Left ventricle myocardium inferior (tissue), 1 donor: ENCODE measurements around the gene MFGE8. TPM values are rescaled to one million over a fixed set of nuclear protein-coding genes. Genes with fewer than 3 reads are reported as not detected.

ENCODE experiments used
- DNase-seq: peaks from one replicate; pipeline ENCODE4 v3.0.0-alpha.2; 2020
- H3K27ac ChIP-seq: fragments of 200-600 bp; replicated peaks from 2 replicates; pipeline ENCODE4 v1.8.0; 2021
- H3K27me3 ChIP-seq: fragments of 200-600 bp; 2 replicates; pipeline ENCODE4 v1.8.0; 2021; ENCODE audit warnings: low read depth
- H3K36me3 ChIP-seq: fragments of 200-600 bp; 2 replicates; pipeline ENCODE4 v1.8.0; 2021
- H3K4me1 ChIP-seq: fragments of 200-600 bp; 2 replicates; pipeline ENCODE4 v1.8.0; 2021
- H3K4me3 ChIP-seq: fragments of 200-600 bp; 2 replicates; pipeline ENCODE4 v1.8.0; 2021; ENCODE audit warnings: mild to moderate bottlenecking, moderate library complexity
- H3K9me3 ChIP-seq: fragments of 200-600 bp; replicated peaks from 2 replicates; pipeline ENCODE4 v1.8.0; 2021
- intact Hi-C: fragments of 100-400 bp; cut with micrococcal nuclease; formaldehyde crosslinking; loops from one replicate; pipeline ENCODE4 v1.11.0; 2022
- total RNA-seq: library from RNA; stranded (reverse); fragmentation: NEBNext Ultra II Directional; extraction: Animal tissue kit (Norgen Biotek cat#: 25700); gene quantifications from one replicate; pipeline ENCODE4 v1.2.1, GENCODE V29; 2021
- TF ChIP-seq, protein P1 (sequence below): fragments of 200-600 bp; IDR thresholded peaks from 2 replicates; pipeline ENCODE4 v1.8.0; 2021; ENCODE audit warnings: antibody characterized with exemption, mild to moderate bottlenecking, borderline replicate concordance
- donor health status: DM: no; HTN: yes; CAD: no; lungs with severe emphysema.

Gene MFGE8
- total RNA-seq, 1 donor from 2014 or later = 421 TPM

DNA sequence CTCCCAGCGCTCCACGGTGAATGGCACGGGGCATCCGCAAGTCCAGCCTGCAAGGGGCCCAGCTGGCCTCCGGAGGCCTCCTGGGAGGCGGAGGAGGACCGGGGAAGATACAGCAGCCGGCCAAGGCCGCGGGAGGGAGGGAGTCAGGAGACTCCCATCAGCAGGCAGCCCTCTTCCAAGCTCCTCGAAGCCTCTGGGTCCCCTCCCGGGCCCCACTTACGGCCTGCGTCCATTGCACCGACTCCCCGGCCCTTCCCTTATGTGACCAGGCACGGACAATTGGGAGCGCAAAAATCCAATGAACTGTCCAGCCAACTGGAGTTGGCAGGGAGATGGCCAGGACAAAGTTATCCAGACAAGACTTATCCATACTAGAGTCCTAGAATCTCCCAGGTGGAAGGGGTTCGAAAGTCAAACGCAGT is 668 bp downstream of the MFGE8 start:
- peak; percentile 53 for DNase-seq
- intact Hi-C loops = no loop called here
- H3K4me1 ChIP-seq = peaks cover 66% of the 10 kb centered on the region
- H3K36me3 ChIP-seq = peaks cover 26% of the 10 kb centered on the region
- H3K27ac ChIP-seq = peak overlapping the region; percentile 95
- H3K9me3 ChIP-seq = no peaks in the 10 kb centered on the region
- TF ChIP-seq, protein P1, sequence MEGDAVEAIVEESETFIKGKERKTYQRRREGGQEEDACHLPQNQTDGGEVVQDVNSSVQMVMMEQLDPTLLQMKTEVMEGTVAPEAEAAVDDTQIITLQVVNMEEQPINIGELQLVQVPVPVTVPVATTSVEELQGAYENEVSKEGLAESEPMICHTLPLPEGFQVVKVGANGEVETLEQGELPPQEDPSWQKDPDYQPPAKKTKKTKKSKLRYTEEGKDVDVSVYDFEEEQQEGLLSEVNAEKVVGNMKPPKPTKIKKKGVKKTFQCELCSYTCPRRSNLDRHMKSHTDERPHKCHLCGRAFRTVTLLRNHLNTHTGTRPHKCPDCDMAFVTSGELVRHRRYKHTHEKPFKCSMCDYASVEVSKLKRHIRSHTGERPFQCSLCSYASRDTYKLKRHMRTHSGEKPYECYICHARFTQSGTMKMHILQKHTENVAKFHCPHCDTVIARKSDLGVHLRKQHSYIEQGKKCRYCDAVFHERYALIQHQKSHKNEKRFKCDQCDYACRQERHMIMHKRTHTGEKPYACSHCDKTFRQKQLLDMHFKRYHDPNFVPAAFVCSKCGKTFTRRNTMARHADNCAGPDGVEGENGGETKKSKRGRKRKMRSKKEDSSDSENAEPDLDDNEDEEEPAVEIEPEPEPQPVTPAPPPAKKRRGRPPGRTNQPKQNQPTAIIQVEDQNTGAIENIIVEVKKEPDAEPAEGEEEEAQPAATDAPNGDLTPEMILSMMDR = no peak
- H3K27me3 ChIP-seq = no peaks in the 10 kb centered on the region
- peak overlapping the region; percentile 78 for H3K4me3 ChIP-seq

DNA sequence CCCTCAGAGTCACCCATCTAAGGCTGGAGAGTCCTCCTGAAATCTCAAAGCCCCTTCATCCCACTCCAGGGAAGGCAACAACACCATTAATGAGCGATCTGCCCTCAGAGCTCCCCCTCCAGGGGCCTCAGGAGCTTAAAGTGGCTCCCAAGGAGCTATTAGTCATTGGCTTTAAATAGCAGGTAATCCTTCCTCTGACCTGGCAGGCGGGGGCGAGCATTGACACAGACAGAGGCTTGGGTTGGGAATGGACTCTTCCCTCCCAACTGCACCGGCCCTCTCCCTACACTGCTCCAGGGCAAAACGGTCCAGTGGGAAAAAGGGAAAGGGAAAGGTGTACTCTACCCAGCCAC is 1.4 kb downstream of the MFGE8 start:
- Histone ChIP-seq H3K27ac (peak overlapping the region; percentile 95), H3K9me3 (no peaks in the 10 kb centered on the region), H3K4me1 (peaks cover 73% of the 10 kb centered on the region), H3K4me3 (peak overlapping the region; percentile 78), H3K36me3 (peaks cover 32% of the 10 kb centered on the region), H3K27me3 (no peaks in the 10 kb centered on the region)
- peak; percentile 45 for DNase-seq
- intact Hi-C loops = no loop called here
- TF ChIP-seq, protein P1 = no peak

DNA sequence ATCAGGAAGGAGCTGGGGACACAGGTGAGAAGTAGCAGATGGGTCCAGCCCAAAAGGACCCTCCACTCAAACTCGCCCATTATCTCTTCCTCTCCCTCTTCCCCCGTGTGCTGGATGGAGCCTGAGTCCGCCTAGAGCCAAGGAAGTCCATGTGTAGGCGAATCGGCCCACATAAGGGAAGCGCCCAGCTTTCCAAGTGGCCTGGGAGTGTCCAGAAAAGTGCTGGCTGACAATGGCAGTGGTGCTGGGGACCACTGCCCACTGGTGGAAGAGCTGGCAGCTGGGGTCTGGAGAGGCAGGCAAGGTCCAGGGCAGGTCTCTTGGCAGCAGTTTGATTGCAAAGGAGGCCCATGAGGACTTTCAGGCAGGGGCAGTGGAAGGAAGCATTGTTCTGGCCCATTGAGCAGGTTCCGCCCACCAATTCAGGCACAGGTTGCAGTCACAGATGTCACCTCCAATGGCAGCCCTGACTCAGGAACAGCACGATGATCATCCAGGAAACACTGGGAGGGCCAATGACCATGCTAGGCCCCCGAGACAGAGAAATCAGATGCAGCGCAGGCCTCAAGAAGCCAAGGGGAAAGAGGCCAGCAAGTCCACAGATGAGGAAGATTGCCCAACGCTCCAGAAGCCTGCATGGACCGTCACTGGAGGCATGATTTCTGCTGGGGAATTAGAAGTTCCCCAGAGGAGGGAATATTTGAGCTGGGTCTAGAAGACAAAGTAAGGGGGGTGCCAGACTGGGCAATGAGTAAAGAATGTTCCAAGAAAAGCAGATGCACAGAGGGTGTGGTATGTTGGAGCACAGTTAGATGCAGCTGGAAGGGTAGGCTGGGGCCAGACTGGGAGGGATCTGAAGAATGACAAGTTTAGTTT is 3.0 kb downstream of the MFGE8 start:
- H3K4me3 ChIP-seq = peak overlapping the region; percentile 78

DNA sequence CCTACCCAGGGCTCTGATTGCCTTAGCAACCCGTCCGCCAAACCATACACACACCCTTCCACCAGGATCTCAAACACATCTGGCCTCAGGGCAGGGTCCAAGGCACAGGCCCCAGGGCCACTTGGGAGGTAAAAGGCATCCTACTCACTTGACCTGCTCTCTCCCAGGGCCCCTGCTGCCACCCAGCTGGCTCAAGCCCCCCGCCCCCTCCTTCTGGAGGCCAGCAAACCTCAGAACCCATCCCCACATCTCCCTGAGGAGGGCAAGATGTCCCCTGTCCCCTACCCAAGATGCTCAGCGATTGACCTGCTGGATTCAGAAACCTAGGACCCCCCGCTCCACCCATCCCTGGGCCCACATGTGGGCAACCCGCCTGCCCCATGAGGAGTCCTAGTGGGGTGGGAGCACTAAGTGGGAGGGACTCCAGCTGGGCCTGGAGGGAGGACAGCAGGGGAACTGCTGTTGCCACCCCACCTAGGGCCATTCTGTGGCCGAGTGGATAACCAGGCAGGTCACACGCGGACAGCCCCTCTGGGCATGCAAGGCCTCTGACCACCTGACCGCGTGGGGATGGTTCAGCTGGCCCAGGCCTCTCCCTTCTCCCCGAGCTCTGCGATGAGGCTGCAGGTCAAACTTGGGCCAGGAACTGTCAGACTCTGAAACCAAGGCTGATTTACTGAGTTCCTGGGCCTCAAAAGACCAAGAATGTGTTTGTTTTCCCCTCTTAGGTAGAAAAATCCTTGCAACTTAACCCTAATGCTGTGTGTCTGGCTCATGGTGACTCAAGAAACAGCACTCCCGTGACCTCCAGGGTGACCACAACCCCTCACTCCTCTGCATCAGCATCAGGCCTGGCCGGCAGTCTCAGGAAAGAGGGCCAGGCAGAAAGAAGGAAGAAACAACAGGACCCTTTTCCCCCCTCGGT is 4.2 kb downstream of the MFGE8 start:
- no peak for DNase-seq
- Histone ChIP-seq H3K9me3 (no peaks in the 10 kb centered on the region), H3K27me3 (no peaks in the 10 kb centered on the region), H3K4me1 (peaks cover 100% of the 10 kb centered on the region), H3K36me3 (peaks cover 54% of the 10 kb centered on the region), H3K4me3 (peak overlapping the region; percentile 78), H3K27ac (peak overlapping the region; percentile 95)
- TF ChIP-seq, protein P1 = no peak
- intact Hi-C loops = loop anchor here (10.0 kb wide), 1 partner anchor 266 kb away; no protein-coding TSS in a partner anchor

More for the DNA sequence above, 3.0 kb downstream of the MFGE8 start:
- H3K27ac ChIP-seq = peak overlapping the region; percentile 95
- peaks cover 89% of the 10 kb centered on the region for H3K4me1 ChIP-seq
- no peaks in the 10 kb centered on the region for H3K9me3 ChIP-seq
- TF ChIP-seq, protein P1 = no peak
- intact Hi-C loops = loop anchor here (10.0 kb wide), 1 partner anchor 265 kb away; no protein-coding TSS in a partner anchor
- DNase-seq = no peak
- H3K27me3 ChIP-seq = no peaks in the 10 kb centered on the region
- peaks cover 48% of the 10 kb centered on the region for H3K36me3 ChIP-seq

DNA sequence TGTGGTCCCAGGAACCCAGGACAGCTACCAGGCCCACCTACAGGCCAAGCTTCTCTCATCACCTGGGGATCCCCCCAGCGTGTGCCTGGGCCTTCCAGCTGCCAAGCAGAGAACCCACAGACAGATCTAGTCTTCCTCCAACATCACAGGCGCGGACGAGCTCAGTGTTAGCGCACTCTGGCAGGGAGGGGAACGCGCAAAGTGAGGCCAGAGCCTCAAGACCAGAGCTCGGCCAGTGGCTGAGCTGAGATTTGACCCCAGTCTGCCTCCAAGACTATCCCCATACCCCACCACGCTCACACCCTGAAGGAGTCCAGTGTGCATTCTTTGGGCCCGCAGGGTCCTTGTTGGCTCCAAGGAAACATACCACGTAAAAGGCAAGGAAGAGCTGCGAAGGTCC is 5.1 kb downstream of the MFGE8 start:
- Histone ChIP-seq H3K4me3 (peak overlapping the region; percentile 78), H3K9me3 (no peaks in the 10 kb centered on the region), H3K4me1 (peaks cover 98% of the 10 kb centered on the region), H3K36me3 (peaks cover 63% of the 10 kb centered on the region), H3K27ac (peak overlapping the region; percentile 95), H3K27me3 (no peaks in the 10 kb centered on the region)
- intact Hi-C loops = loop anchor here (10.0 kb wide), 1 partner anchor 267 kb away; no protein-coding TSS in a partner anchor
- TF ChIP-seq, protein P1 = no peak
- no peak for DNase-seq
